Caco-2 (cell line): ENCODE measurements around the gene SDR42E2. TPM values are rescaled to one million over a fixed set of nuclear protein-coding genes. Genes with fewer than 3 reads are reported as not detected.

Source experiments
- BruUV-seq: library from RNA; stranded (reverse); fragments of 400-500 nt; replicated peaks from 2 replicates; lab custom pipeline; 2021; lab: Mats Ljungman, UMichigan
- CTCF ChIA-PET: fragments of 300-600 bp; sonication (Branson Sonifier 250); formaldehyde crosslinking; loops from one replicate; lab custom pipeline; 2022; ENCODE audit warnings: antibody characterized with exemption; lab: Charles Lee
- POLR2A ChIA-PET: fragments of 300-600 bp; sonication (Branson Sonifier 250); formaldehyde crosslinking; loops from one replicate; lab custom pipeline; 2022; ENCODE audit warnings: antibody characterized with exemption; lab: Charles Lee
- DNase-seq, 2 experiments: peaks; one replicate each; pipeline versions ENCODE4 v3.0.0 to v3.0.0-alpha.2; 2020 to 2022
- H3K27me3 ChIP-seq: replicated peaks from 2 replicates; pipeline ENCODE4 v1.6.0; 2011; ENCODE audit warnings: low read length; ENCODE audit not compliant: control insufficient read depth, insufficient read depth
- H3K36me3 ChIP-seq: 2 replicates; pipeline ENCODE4 v1.5.1; 2011; ENCODE audit warnings: low read length; ENCODE audit not compliant: control insufficient read depth, insufficient read depth
- H3K4me1 ChIP-seq: fragments of 250-450 bp; sonication (Bioruptor Pico); 2 replicates; pipeline ENCODE4 v1.5.1; 2020; ENCODE audit warnings: mild to moderate bottlenecking
- H3K4me3 ChIP-seq: 2 replicates; pipeline ENCODE4 v1.5.1; 2011; ENCODE audit warnings: low read depth, mild to moderate bottlenecking, control low read depth, low read length
- H3K9me3 ChIP-seq: fragments of 250-450 bp; sonication (Bioruptor Pico); 2 replicates; pipeline ENCODE4 v1.5.1; 2020; ENCODE audit warnings: mild to moderate bottlenecking, moderate library complexity
- H3K27ac Mint-ChIP-seq: one replicate; pipeline ENCODE4 v1.8.0; 2022; ENCODE audit warnings: mixed read lengths; ENCODE audit not compliant: unreplicated experiment
- H3K27me3 Mint-ChIP-seq: one replicate; pipeline ENCODE4 v1.8.0; 2022; ENCODE audit warnings: mixed read lengths; ENCODE audit not compliant: insufficient read depth, unreplicated experiment
- H3K36me3 Mint-ChIP-seq: one replicate; pipeline ENCODE4 v1.8.0; 2022; ENCODE audit warnings: mild to moderate bottlenecking, mixed read lengths; ENCODE audit not compliant: insufficient read depth, unreplicated experiment
- H3K4me1 Mint-ChIP-seq: one replicate; pipeline ENCODE4 v1.8.0; 2022; ENCODE audit warnings: low read depth, mixed read lengths; ENCODE audit not compliant: unreplicated experiment
- H3K4me3 Mint-ChIP-seq: one replicate; pipeline ENCODE4 v1.8.0; 2022; ENCODE audit warnings: mild to moderate bottlenecking, moderate library complexity, mixed read lengths; ENCODE audit not compliant: unreplicated experiment
- H3K9me3 Mint-ChIP-seq: one replicate; pipeline ENCODE4 v1.8.0; 2022; ENCODE audit warnings: mixed read lengths; ENCODE audit not compliant: unreplicated experiment
- CTCF ChIP-seq, 2 experiments: fragments of 200-600 bp in 1 of 2; IDR thresholded peaks; 1 replicate in 1 of 2; 2 replicates in 1 of 2; pipeline versions ENCODE4 v1.5.1 to v1.8.0; 2011 to 2022; ENCODE audit warnings: antibody characterized with exemption in 1 of 2, control low read depth in 1 of 2, inconsistent platforms in 1 of 2, low read depth in 1 of 2, low read length in 1 of 2, mild to moderate bottlenecking in 1 of 2, moderate library complexity in 1 of 2; ENCODE audit not compliant: insufficient read depth in 1 of 2, severe bottlenecking in 1 of 2, unreplicated experiment in 1 of 2
- intact Hi-C: fragments of 100-400 bp; cut with micrococcal nuclease; formaldehyde crosslinking; loops from one replicate; pipeline ENCODE4 v1.10.0; 2022; ENCODE audit not compliant: unreplicated experiment
- total RNA-seq: library from RNA; stranded (reverse); gene quantifications from 2 replicates; pipeline ENCODE4 v1.2.3, GENCODE V29; 2022

SDR42E2 gene
- total RNA-seq, 1 experiment from 2014 or later = not detected

GRCh38 chr16:22217890-22218730, 55.8 kb downstream of the SDR42E2 start:
- DNase-seq = peak; percentile 32 to 54
- H3K27me3 ChIP-seq = no peaks in the 10 kb centered on the region
- ChIA-PET POLR2A (no interaction called here), CTCF (no interaction called here)
- H3K4me1 ChIP-seq = no peaks in the 10 kb centered on the region
- Mint-ChIP-seq H3K36me3 (peaks cover 5% of the 10 kb centered on the region), H3K9me3 (no peaks in the 10 kb centered on the region), H3K27me3 (no peaks in the 10 kb centered on the region), H3K4me1 (no peaks in the 10 kb centered on the region), H3K4me3 (no peak overlapping the region), H3K27ac (peak overlapping the region; percentile 57)
- BruUV-seq = no TSS peak
- intact Hi-C loops = no loop called here
- H3K9me3 ChIP-seq = no peaks in the 10 kb centered on the region
- no peaks in the 10 kb centered on the region for H3K36me3 ChIP-seq
- TF ChIP-seq CTCF (IDR thresholded peaks at IDR 0.05; ENCODE audit: insufficient read depth in 1 of 2, low read depth in 1 of 2, low read length in 1 of 2, severe bottlenecking in 1 of 2, unreplicated experiment in 1 of 2) = no peak
- H3K4me3 ChIP-seq = no peak overlapping the region

- DNase-seq = no peak
- H3K36me3 ChIP-seq = no peaks in the 10 kb centered on the region
- H3K9me3 Mint-ChIP-seq = no peaks in the 10 kb centered on the region
- no TSS peak for BruUV-seq
- H3K27me3 Mint-ChIP-seq = no peaks in the 10 kb centered on the region
- no peak overlapping the region for H3K27ac Mint-ChIP-seq
- POLR2A ChIA-PET = interaction anchor here (0.6 kb wide), 1 partner anchor 50 kb away, joined by 3 read pairs; no protein-coding TSS in a partner anchor
- TF ChIP-seq CTCF (IDR thresholded peaks at IDR 0.05; ENCODE audit: insufficient read depth in 1 of 2, low read depth in 1 of 2, low read length in 1 of 2, severe bottlenecking in 1 of 2, unreplicated experiment in 1 of 2) = no peak
- CTCF ChIA-PET = interaction anchor here (0.7 kb wide), 1 partner anchor 119 kb away, joined by 3 read pairs; no protein-coding TSS in a partner anchor
- no peaks in the 10 kb centered on the region for H3K9me3 ChIP-seq
- H3K4me1 Mint-ChIP-seq = no peaks in the 10 kb centered on the region
- intact Hi-C loops = no loop called here
- H3K4me1 ChIP-seq = no peaks in the 10 kb centered on the region
- H3K27me3 ChIP-seq = no peaks in the 10 kb centered on the region
- H3K36me3 Mint-ChIP-seq = peaks cover 6% of the 10 kb centered on the region
- no peak overlapping the region for H3K4me3 Mint-ChIP-seq
- H3K4me3 ChIP-seq = no peak overlapping the region
Measured at GRCh38 chr16:22219389-22220068, 57.2 kb downstream of the SDR42E2 start.

- Mint-ChIP-seq H3K27me3 (no peaks in the 10 kb centered on the region), H3K36me3 (peaks cover 11% of the 10 kb centered on the region), H3K4me3 (no peak overlapping the region), H3K9me3 (no peaks in the 10 kb centered on the region), H3K27ac (no peak overlapping the region), H3K4me1 (no peaks in the 10 kb centered on the region)
- no TSS peak for BruUV-seq
- no peaks in the 10 kb centered on the region for H3K9me3 ChIP-seq
- TF ChIP-seq CTCF (IDR thresholded peaks at IDR 0.05; ENCODE audit: insufficient read depth in 1 of 2, low read depth in 1 of 2, low read length in 1 of 2, severe bottlenecking in 1 of 2, unreplicated experiment in 1 of 2) = no peak
- H3K27me3 ChIP-seq = no peaks in the 10 kb centered on the region
- H3K4me3 ChIP-seq = no peak overlapping the region
- DNase-seq = no peak
- POLR2A ChIA-PET = no interaction called here
- intact Hi-C loops = no loop called here
- CTCF ChIA-PET = interaction anchor here (0.7 kb wide), 1 partner anchor 118 kb away, joined by 3 read pairs; no protein-coding TSS in a partner anchor
- no peaks in the 10 kb centered on the region for H3K4me1 ChIP-seq
- no peaks in the 10 kb centered on the region for H3K36me3 ChIP-seq
Measured at GRCh38 chr16:22220069-22220440, 57.7 kb downstream of the SDR42E2 start.
